ENCODE data around the gene DAP3.
"Not testable (repeated sequence)": the region's sequence is repeated elsewhere in the genome, so short reads cannot be mapped to it uniquely, and the experiment has no call there.

Gene DAP3

GRCh38 chr1:155687705-155688323, 1.1 kb upstream of the DAP3 start:
- not testable (repeated sequence) for DNase-seq (ENCODE audit: low read depth in 2 of 2)

GRCh38 chr1:155688324-155689080, 389 bp upstream of the DAP3 start, which contains the start of gene YY1AP1:
TSS of gene YY1AP1 (minus strand) at chr1:155688774. CDS start at chr1:155680436, 8,338 bp downstream.
- peak; percentile 86 for DNase-seq (ENCODE audit: low read depth in 2 of 2)

- no peak for DNase-seq (ENCODE audit: low read depth in 2 of 2)
Observed at GRCh38 chr1:155691992-155692528, 3.2 kb downstream of the DAP3 start.

- DNase-seq (ENCODE audit: low read depth in 2 of 2), result no peak
Observed at GRCh38 chr1:155694167-155694566, 5.3 kb downstream of the DAP3 start.

- DNase-seq (ENCODE audit: low read depth in 2 of 2), result no peak
Observed at GRCh38 chr1:155695072-155695471, 6.2 kb downstream of the DAP3 start.

- no peak for DNase-seq (ENCODE audit: low read depth in 2 of 2)
Observed at GRCh38 chr1:155695608-155696007, 6.7 kb downstream of the DAP3 start.

GRCh38 chr1:155696524-155696923, 7.6 kb downstream of the DAP3 start:
- DNase-seq (ENCODE audit: low read depth in 2 of 2), result no peak

- DNase-seq (ENCODE audit: low read depth in 2 of 2), result no peak
Observed at GRCh38 chr1:155697046-155697445, 8.2 kb downstream of the DAP3 start.

- DNase-seq (ENCODE audit: low read depth in 2 of 2), result not testable (repeated sequence)
Observed at GRCh38 chr1:155697616-155698015, 8.7 kb downstream of the DAP3 start.

- DNase-seq (ENCODE audit: low read depth in 2 of 2), result no peak
Observed at GRCh38 chr1:155698382-155699038, 9.6 kb downstream of the DAP3 start.

- not testable (repeated sequence) for DNase-seq (ENCODE audit: low read depth in 2 of 2)
Observed at GRCh38 chr1:155699062-155699461, 10.2 kb downstream of the DAP3 start.

GRCh38 chr1:155701675-155702074, 12.8 kb downstream of the DAP3 start:
- DNase-seq (ENCODE audit: low read depth in 2 of 2), result not testable (repeated sequence)

- no peak for DNase-seq (ENCODE audit: low read depth in 2 of 2)
Observed at GRCh38 chr1:155703216-155703615, 14.3 kb downstream of the DAP3 start.

GRCh38 chr1:155704414-155704813, 15.5 kb downstream of the DAP3 start:
- not testable (repeated sequence) for DNase-seq (ENCODE audit: low read depth in 2 of 2)

GRCh38 chr1:155706139-155706538, 17.2 kb downstream of the DAP3 start:
- DNase-seq (ENCODE audit: low read depth in 2 of 2), result no peak

- no peak for DNase-seq (ENCODE audit: low read depth in 2 of 2)
Observed at GRCh38 chr1:155709391-155709790, 20.5 kb downstream of the DAP3 start.

GRCh38 chr1:155711457-155711856, 22.6 kb downstream of the DAP3 start:
- DNase-seq (ENCODE audit: low read depth in 2 of 2), result not testable (repeated sequence)

- DNase-seq (ENCODE audit: low read depth in 2 of 2), result not testable (repeated sequence)
Observed at GRCh38 chr1:155712636-155713035, 23.7 kb downstream of the DAP3 start.

GRCh38 chr1:155713075-155713474, 24.2 kb downstream of the DAP3 start:
- no peak for DNase-seq (ENCODE audit: low read depth in 2 of 2)

- DNase-seq (ENCODE audit: low read depth in 2 of 2), result not testable (repeated sequence)
Observed at GRCh38 chr1:155715056-155715455, 26.2 kb downstream of the DAP3 start.

- DNase-seq (ENCODE audit: low read depth in 2 of 2), result no peak
Observed at GRCh38 chr1:155715777-155716176, 26.9 kb downstream of the DAP3 start.

GRCh38 chr1:155717041-155717440, 28.1 kb downstream of the DAP3 start:
- DNase-seq (ENCODE audit: low read depth in 2 of 2), result no peak
